Glomerular visceral epithelial cell (primary cell): ENCODE data around the gene AGXT2.

Experiments
- DNase-seq: peaks from one replicate; pipeline ENCODE4 v3.0.0-alpha.2; 2016; ENCODE audit errors: extremely low spot score

AGXT2 gene, protein sequence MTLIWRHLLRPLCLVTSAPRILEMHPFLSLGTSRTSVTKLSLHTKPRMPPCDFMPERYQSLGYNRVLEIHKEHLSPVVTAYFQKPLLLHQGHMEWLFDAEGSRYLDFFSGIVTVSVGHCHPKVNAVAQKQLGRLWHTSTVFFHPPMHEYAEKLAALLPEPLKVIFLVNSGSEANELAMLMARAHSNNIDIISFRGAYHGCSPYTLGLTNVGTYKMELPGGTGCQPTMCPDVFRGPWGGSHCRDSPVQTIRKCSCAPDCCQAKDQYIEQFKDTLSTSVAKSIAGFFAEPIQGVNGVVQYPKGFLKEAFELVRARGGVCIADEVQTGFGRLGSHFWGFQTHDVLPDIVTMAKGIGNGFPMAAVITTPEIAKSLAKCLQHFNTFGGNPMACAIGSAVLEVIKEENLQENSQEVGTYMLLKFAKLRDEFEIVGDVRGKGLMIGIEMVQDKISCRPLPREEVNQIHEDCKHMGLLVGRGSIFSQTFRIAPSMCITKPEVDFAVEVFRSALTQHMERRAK

GRCh38 chr5:35047785-35048404 lies at the start of gene AGXT2:
Gene AGXT2, minus strand, starts transcription at chr5:35047949. Its CDS starts 57 bp downstream, at chr5:35047892.
- peak; percentile 35 for DNase-seq

- no peak for DNase-seq
These were observed 49.2 kb upstream of the AGXT2 start for GRCh38 chr5:35096932-35097331.

- DNase-seq: no peak
These were observed 48.5 kb upstream of the AGXT2 start for GRCh38 chr5:35096216-35096615.

DNA sequence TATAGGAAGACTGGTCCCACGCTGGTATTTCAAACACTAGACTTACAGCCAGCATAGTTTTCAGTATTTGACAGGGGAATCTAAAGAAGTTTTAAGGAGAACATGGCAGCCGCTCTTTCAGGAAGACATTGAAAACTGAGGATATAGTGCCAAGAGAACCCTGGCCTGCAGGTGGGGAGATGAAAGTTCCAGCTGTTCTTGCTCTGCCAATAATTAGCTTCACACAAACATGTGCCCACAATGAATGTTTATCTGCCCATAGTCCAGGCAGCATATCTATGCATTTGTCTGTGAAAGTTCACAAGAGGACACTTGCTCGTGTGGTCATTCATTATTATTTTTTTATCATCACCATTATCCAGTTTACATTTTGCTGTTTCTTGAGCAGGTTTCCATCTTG lies 47.6 kb upstream of the AGXT2 start:
- no peak for DNase-seq

DNA sequence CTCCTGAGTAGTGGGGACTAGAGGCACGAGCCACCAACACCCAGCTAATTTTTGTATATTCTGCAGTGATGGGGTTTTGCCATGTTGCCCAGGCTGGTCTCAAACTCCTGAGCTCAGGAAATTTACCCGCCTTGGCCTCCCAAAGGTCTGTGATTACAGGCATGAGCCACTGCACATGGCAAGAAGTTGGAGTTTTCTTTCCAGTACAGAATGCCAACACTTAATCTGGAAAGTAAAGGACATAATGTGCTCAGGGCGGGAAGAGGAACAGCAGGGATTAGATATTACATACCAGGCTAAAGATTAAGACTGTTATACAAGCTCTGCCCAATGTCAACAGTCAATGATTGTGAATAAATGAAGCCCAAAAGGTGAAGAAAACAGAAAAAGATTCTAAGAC lies 47.2 kb upstream of the AGXT2 start:
- DNase-seq: no peak

DNA sequence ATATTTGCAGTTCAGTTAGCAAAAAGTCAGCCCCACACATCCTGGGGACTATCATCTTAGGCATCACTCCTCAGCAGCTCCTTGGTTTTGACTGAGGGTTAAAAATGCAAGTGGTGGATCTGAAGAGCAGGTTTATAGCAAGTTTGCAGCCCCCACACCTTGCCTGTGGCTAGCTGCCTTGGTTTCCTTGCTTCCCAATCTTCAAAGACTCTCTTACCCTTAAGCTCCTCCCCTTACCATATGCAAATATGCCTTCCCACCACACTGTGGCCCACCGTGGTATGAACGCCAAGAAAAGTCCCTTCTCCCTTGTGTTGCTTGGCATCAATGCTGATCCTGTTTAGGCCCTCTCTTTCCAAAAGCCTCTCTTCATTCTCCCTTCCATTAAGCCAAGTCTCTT lies 45.0 kb upstream of the AGXT2 start:
- no peak for DNase-seq

- no peak for DNase-seq
These were observed 44.0 kb upstream of the AGXT2 start for GRCh38 chr5:35091704-35092103.

- peak; percentile 64 for DNase-seq
These were observed 41.9 kb upstream of the AGXT2 start for GRCh38 chr5:35089334-35090314.

GRCh38 chr5:35087991-35088390 lies 40.2 kb upstream of the AGXT2 start:
- no peak for DNase-seq

- DNase-seq: no peak
These were observed 35.4 kb upstream of the AGXT2 start for GRCh38 chr5:35083150-35083549.

- DNase-seq: no peak
These were observed 34.8 kb upstream of the AGXT2 start for GRCh38 chr5:35082530-35082929.

- no peak for DNase-seq
These were observed 33.4 kb upstream of the AGXT2 start for GRCh38 chr5:35081134-35081533.

DNA sequence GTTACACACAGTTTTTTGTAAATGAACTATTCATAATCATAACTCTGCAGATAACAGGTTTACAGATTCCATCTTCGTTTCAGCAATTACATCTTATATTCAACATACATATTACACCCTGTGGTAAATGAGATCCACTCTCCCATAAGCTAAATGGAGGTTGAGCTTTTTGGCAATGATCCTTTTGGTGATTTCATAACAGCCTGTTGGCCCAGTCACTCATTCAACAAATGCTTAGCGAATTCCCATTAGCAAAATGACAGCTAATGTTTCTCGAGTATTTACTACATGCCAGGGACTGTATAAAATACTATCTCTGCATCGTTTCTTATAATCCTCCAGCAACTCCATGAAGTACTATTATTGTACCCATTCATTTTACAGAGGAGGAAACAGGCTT lies 25.4 kb upstream of the AGXT2 start:
- DNase-seq: no peak

DNA sequence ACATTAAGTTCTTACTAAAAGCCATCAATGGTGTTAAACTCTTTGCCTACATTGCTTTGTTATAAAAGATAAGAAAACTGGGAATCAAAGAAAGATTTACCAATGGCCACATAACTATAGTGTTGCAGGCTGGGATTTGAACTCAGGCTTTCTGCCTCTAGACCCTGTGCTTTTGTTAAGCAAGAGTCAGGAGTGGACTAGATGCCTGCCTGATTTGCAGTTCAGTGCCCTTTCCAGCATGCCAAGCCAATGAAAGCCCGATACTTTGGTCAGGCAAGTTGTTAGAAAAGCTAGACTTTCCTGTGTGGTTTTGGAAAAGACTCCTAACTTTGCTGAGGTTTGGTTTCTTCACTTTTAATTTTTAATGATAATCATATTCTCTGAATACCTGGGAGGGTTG lies 21.4 kb upstream of the AGXT2 start:
- DNase-seq: no peak

DNA sequence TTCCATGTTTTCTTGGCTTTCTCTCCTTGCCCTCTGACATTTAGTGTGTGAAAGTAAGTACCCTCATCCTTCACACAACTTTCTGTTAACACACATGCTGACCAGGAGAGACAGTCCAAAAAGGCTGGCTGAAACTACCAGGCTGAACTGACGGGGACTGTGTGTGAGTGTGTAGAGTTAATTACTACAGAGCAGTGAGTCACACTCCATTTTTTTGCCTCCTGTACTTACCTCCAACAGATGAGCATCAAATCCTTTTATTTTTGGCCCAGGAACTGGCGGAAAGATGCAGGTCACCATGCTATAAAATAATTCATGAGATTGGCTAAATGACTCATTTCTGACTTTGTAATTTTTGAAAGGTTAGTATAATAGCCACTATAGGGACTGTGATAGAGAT lies 20.2 kb upstream of the AGXT2 start:
- DNase-seq: no peak

GRCh38 chr5:35066260-35066795 lies 18.6 kb upstream of the AGXT2 start:
- no peak for DNase-seq

- no peak for DNase-seq
These were observed 15.7 kb upstream of the AGXT2 start for GRCh38 chr5:35063414-35063813.

- no peak for DNase-seq
These were observed 13.5 kb upstream of the AGXT2 start for GRCh38 chr5:35061211-35061770.

GRCh38 chr5:35060236-35060635 lies 12.5 kb upstream of the AGXT2 start:
- DNase-seq: no peak

DNA sequence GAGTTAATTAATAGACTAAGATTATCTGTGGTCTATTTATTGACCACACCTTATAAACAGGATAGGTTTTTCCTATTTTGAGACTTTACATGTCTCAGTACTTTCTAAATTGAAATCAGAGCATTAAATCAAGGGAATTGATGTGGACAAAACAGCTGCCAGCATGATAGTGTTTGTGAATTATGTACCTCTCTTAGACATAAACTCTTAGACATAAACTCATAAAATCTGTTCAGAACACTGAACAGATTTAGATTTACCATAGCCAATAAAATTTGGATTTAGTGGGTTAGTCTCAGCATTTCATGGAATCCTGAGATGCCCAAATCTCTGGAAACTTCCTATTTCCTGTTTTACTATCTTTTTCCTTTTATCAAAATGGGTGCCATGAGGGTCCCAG lies 11.5 kb upstream of the AGXT2 start:
- DNase-seq: no peak

- no peak for DNase-seq
These were observed 10.6 kb upstream of the AGXT2 start for GRCh38 chr5:35058374-35058788.
